Measurements from ENCODE around the gene S100A8. TPM values are rescaled to one million over a fixed set of nuclear protein-coding genes. Genes with fewer than 3 reads are reported as not detected.
"Not testable (repeated sequence)": the region's sequence is repeated elsewhere in the genome, so short reads cannot be mapped to it uniquely, and the experiment has no call there.

The S100A8 gene
- total RNA-seq, 1 experiment from 2014 or later = not detected

DNA sequence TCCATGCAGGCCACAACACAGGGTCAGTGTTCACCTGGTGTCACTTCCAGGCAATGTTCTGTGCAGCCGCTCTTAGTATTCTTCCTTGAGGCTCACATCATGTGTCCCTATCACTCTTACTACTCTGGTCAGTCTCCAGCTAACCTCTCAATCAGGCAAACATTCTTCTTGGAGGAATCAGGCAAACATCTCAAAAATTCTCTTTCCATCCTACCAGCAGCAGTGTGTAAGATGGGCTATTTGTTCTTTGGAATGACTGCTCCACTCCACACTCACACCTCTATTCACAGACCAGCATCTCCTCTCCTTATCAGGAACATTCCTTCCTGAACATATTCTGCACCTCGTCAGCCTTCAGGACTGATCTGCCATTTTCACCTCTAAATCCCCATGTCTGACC, 29.4 kb upstream of the S100A8 start:
- DNase-seq = no peak
- H3K9me3 Mint-ChIP-seq (ENCODE audit: low read depth, unreplicated experiment) = no peaks in the 10 kb centered on the region
- TF ChIP-seq, protein P1, sequence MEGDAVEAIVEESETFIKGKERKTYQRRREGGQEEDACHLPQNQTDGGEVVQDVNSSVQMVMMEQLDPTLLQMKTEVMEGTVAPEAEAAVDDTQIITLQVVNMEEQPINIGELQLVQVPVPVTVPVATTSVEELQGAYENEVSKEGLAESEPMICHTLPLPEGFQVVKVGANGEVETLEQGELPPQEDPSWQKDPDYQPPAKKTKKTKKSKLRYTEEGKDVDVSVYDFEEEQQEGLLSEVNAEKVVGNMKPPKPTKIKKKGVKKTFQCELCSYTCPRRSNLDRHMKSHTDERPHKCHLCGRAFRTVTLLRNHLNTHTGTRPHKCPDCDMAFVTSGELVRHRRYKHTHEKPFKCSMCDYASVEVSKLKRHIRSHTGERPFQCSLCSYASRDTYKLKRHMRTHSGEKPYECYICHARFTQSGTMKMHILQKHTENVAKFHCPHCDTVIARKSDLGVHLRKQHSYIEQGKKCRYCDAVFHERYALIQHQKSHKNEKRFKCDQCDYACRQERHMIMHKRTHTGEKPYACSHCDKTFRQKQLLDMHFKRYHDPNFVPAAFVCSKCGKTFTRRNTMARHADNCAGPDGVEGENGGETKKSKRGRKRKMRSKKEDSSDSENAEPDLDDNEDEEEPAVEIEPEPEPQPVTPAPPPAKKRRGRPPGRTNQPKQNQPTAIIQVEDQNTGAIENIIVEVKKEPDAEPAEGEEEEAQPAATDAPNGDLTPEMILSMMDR (IDR thresholded peaks at IDR 0.05; ENCODE audit: unreplicated experiment) = no peak
- intact Hi-C loops (cut with micrococcal nuclease; ENCODE audit: unreplicated experiment) = no loop called here
- no peak overlapping the region for H3K27ac Mint-ChIP-seq (ENCODE audit: unreplicated experiment)
- no peak overlapping the region for H3K4me3 Mint-ChIP-seq (ENCODE audit: low read depth, unreplicated experiment)
- H3K27me3 Mint-ChIP-seq (ENCODE audit: unreplicated experiment) = peaks cover 82% of the 10 kb centered on the region
- no peaks in the 10 kb centered on the region for H3K36me3 Mint-ChIP-seq (ENCODE audit: insufficient read depth, unreplicated experiment)
- no TSS peak for BruUV-seq (replicated peaks)
- H3K4me1 Mint-ChIP-seq (ENCODE audit: low read depth, unreplicated experiment) = no peaks in the 10 kb centered on the region
- CTCF ChIA-PET = no interaction called here

DNA sequence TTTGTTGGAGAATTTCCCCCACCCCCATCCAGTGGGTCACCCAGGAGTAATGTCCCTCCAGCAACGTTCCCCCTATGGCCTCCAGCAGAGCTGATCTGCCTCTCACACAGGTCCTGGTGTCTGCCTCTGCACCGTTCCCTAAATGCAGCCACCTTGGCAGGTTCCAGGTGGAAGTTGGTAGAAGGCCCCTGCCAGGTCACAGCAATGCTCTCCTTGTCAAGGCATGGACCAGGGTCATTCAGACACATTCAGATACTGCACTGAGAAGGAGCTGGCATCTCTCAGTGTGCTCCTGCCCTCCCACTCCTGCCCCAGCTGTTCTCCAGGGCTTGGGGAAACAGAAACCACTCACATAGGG, 28.5 kb upstream of the S100A8 start:
- H3K4me1 Mint-ChIP-seq (ENCODE audit: low read depth, unreplicated experiment); H3K9me3 Mint-ChIP-seq (ENCODE audit: low read depth, unreplicated experiment); H3K27ac Mint-ChIP-seq (ENCODE audit: unreplicated experiment); CTCF ChIA-PET; H3K4me3 Mint-ChIP-seq (ENCODE audit: low read depth, unreplicated experiment); H3K36me3 Mint-ChIP-seq (ENCODE audit: insufficient read depth, unreplicated experiment); DNase-seq; intact Hi-C loops (cut with micrococcal nuclease; ENCODE audit: unreplicated experiment); BruUV-seq (replicated peaks): not testable (repeated sequence)
- peaks cover 82% of the 10 kb centered on the region for H3K27me3 Mint-ChIP-seq (ENCODE audit: unreplicated experiment)

DNA sequence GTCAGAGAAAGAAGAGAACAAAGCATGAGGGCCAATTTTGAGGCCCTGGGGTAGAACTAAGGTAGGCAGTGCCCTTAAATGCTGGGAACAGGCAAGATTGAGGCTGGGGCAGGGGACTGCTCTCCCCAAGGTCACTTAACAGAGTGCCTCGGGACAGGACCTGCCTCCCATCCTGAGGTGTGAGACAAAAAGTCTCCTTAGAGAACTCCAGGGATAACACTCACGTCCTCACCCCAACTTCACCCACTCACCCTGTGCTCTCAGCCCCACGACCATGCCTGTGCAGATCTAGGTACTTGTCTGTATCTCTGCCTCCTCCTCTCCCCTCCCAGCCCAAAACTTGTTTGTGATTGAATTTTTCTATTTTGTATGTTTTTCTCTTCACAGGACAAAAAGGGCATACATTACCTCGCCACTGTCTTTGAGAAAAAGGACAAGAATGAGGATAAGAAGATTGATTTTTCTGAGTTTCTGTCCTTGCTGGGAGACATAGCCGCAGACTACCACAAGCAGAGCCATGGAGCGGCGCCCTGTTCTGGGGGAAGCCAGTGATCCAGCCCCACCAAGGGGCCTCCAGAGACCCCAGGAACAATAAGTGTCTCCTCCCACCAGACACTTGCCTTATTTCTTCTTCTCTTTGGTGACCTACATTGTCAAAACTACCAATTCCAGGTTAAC, 28.0 kb upstream of the S100A8 start:
- peaks cover 82% of the 10 kb centered on the region for H3K27me3 Mint-ChIP-seq (ENCODE audit: unreplicated experiment)
- H3K4me1 Mint-ChIP-seq (ENCODE audit: low read depth, unreplicated experiment); H3K4me3 Mint-ChIP-seq (ENCODE audit: low read depth, unreplicated experiment); H3K27ac Mint-ChIP-seq (ENCODE audit: unreplicated experiment); intact Hi-C loops (cut with micrococcal nuclease; ENCODE audit: unreplicated experiment); H3K36me3 Mint-ChIP-seq (ENCODE audit: insufficient read depth, unreplicated experiment); H3K9me3 Mint-ChIP-seq (ENCODE audit: low read depth, unreplicated experiment); CTCF ChIA-PET; DNase-seq; BruUV-seq (replicated peaks): not testable (repeated sequence)

DNA sequence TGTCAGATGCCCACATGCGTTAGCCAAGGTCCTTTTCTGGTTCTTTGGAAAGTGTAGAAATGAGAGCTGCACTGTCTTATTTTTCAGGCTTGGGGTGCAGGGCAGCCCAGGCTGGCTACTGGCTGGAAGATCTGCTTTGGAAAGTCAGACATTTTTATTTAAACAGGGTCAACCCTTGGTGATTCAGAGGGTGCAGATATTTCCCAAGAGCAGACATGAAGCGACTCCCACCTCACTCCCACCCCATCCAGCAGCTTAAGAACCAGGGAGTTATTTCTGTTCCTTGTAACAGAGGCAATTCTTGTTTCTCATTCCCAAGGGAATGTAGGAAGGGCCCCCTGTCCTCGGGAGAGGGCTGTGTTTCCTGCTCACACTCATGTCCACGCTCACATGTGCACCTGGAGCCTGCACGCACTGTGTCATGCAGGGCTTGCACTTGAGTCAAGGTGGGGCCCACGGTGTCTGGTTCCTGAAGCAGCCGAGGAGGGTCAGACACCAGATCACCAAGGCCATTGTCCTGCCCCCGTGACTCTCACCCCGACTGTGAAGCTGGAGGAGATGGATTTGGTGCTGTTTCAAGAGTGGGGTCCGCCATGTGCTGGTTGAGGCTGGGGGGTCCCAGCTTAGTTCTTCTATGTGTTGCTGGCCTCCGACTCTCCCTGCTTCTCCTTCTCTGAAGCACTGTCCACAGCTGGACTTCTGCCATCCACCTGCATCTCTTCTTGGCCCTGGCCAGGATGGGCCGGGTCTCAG, 26.4 kb upstream of the S100A8 start:
- no peak overlapping the region for H3K4me3 Mint-ChIP-seq (ENCODE audit: low read depth, unreplicated experiment)
- no peak overlapping the region for H3K27ac Mint-ChIP-seq (ENCODE audit: unreplicated experiment)
- CTCF ChIA-PET = no interaction called here
- no peaks in the 10 kb centered on the region for H3K4me1 Mint-ChIP-seq (ENCODE audit: low read depth, unreplicated experiment)
- H3K27me3 Mint-ChIP-seq (ENCODE audit: unreplicated experiment) = peaks cover 82% of the 10 kb centered on the region
- no TSS peak for BruUV-seq (replicated peaks)
- no peaks in the 10 kb centered on the region for H3K36me3 Mint-ChIP-seq (ENCODE audit: insufficient read depth, unreplicated experiment)
- no peak for DNase-seq
- TF ChIP-seq, protein P1 (IDR thresholded peaks at IDR 0.05; ENCODE audit: unreplicated experiment) = no peak
- no peaks in the 10 kb centered on the region for H3K9me3 Mint-ChIP-seq (ENCODE audit: low read depth, unreplicated experiment)
- intact Hi-C loops (cut with micrococcal nuclease; ENCODE audit: unreplicated experiment) = no loop called here

DNA sequence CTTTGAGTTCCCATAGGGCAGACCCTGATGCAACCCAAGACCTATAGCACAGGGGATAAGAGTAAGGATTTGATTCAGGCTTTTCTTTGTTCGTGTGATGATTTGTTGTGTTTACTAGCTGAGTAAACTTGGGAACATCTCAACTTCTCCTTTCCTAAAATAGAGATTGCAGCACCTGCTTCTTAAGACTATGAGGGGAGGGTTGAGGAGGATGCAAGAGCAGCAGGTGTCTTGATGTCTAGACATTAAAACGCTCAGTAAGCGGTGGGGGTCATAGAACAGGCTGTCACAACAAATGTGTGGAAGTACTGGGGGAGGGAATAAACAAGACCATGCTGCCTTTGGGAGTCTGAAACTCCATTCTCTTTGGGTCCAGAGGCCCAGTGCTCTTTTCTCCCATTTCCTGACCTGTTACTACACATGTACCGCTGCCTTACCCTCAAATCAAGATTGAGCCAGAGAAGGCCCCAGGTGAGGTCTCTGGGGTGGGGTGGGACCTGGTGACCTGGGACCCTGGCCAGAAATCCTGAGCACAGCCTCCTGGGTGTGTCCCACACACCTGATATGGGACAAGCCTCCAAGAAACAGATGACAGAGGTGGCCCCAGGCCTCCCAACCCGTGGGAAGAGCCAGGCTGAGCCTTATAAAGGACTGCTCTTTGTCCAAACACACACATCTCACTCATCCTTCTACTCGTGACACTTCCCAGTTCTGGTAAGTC, 25.1 kb upstream of the S100A8 start, which contains the start of gene S100A7A:
Gene S100A7A, plus strand, starts transcription at position 671 of the 721 bp plus-strand sequence. CDS start 1,563 bp downstream, outside the sequence.
- BruUV-seq (replicated peaks) = no TSS peak
- no peaks in the 10 kb centered on the region for H3K9me3 Mint-ChIP-seq (ENCODE audit: low read depth, unreplicated experiment)

DNA sequence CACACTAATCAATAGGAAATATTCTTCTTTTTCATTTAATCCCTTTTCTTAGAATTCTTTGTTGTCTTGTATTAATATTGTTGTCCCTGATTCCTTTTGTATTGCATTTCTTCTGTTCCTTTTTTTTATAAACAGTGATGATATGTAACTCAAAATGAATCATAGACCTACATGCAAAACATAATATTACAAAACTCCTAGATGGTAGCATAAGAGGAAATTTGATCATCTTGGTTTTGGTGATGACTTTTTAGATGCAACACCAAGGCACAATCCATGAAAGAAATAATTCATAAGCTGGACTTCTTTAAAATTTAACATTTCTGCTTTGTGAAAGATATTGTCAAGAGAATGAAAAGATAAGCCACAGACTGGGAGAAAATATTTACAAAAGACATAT, 23.1 kb upstream of the S100A8 start:
- H3K27ac Mint-ChIP-seq (ENCODE audit: unreplicated experiment); BruUV-seq (replicated peaks); DNase-seq; H3K4me1 Mint-ChIP-seq (ENCODE audit: low read depth, unreplicated experiment); H3K4me3 Mint-ChIP-seq (ENCODE audit: low read depth, unreplicated experiment); H3K36me3 Mint-ChIP-seq (ENCODE audit: insufficient read depth, unreplicated experiment); intact Hi-C loops (cut with micrococcal nuclease; ENCODE audit: unreplicated experiment); H3K9me3 Mint-ChIP-seq (ENCODE audit: low read depth, unreplicated experiment): not testable (repeated sequence)
- CTCF ChIA-PET = interaction anchor here (0.9 kb wide), 1 partner anchor 61 kb away, joined by 3 read pairs; no protein-coding TSS in a partner anchor
- H3K27me3 Mint-ChIP-seq (ENCODE audit: unreplicated experiment) = peaks cover 81% of the 10 kb centered on the region

More for the DNA sequence above, 25.1 kb upstream of the S100A8 start, which contains the start of gene S100A7A:
- no peak for DNase-seq
- Mint-ChIP-seq H3K4me1 (ENCODE audit: low read depth, unreplicated experiment) (no peaks in the 10 kb centered on the region), H3K4me3 (ENCODE audit: low read depth, unreplicated experiment) (no peak within 1 kb of the TSS), H3K36me3 (ENCODE audit: insufficient read depth, unreplicated experiment) (no peaks in the 10 kb centered on the region), H3K27me3 (ENCODE audit: unreplicated experiment) (peaks cover 81% of the 10 kb centered on the region), H3K27ac (ENCODE audit: unreplicated experiment) (no peak within 1 kb of the TSS)
- TF ChIP-seq, protein P1 (IDR thresholded peaks at IDR 0.05; ENCODE audit: unreplicated experiment) = no peak
- CTCF ChIA-PET = no interaction called here
- intact Hi-C loops (cut with micrococcal nuclease; ENCODE audit: unreplicated experiment) = no loop called here

DNA sequence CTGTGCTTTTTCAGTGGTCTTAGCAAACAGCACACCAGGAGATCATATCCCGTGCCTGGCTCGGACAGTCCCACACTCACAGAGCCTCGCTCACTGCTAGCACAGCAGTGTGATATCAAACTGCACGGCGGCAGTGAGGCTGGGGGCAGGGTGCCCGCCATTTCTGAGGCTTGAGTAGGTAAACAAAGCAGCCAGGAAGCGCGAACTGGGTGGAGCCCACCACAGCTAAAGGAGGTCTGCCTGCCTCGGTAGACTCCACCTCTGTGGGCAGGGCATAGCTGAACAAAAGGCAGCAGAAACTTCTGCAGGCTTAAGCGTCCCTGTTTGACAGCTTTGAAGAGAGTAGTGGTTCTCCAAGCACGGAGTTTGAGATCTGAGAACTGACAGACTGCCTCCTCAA, 16.4 kb upstream of the S100A8 start:
- intact Hi-C loops (cut with micrococcal nuclease; ENCODE audit: unreplicated experiment); H3K36me3 Mint-ChIP-seq (ENCODE audit: insufficient read depth, unreplicated experiment); DNase-seq; BruUV-seq (replicated peaks); H3K4me1 Mint-ChIP-seq (ENCODE audit: low read depth, unreplicated experiment); CTCF ChIA-PET; H3K27ac Mint-ChIP-seq (ENCODE audit: unreplicated experiment); H3K9me3 Mint-ChIP-seq (ENCODE audit: low read depth, unreplicated experiment); H3K4me3 Mint-ChIP-seq (ENCODE audit: low read depth, unreplicated experiment): not testable (repeated sequence)
- peaks cover 93% of the 10 kb centered on the region for H3K27me3 Mint-ChIP-seq (ENCODE audit: unreplicated experiment)
